Ovary (tissue), 3 donors: ENCODE measurements around the gene ALPP.

Experiments
- CTCF ChIP-seq, 3 donors: fragments of 450-650 bp in 2 of 3; fragments of 200-600 bp in 1 of 3; IDR thresholded peaks; one replicate each; pipeline versions ENCODE4 v1.5.1 to v1.8.0; 2016 to 2022; ENCODE audit warnings: antibody characterized with exemption in 3 of 3, mild to moderate bottlenecking in 1 of 3
- EP300 ChIP-seq: sonication (generic); formaldehyde crosslinking; IDR thresholded peaks from one replicate; pipeline ENCODE4 v1.6.1; 2017; ENCODE audit warnings: antibody characterized with exemption
- donor health status: DM: no; HTN: no; CAD: no.

GRCh38 chr2:232339121-232340081, 39.1 kb upstream of the ALPP start:
- TF ChIP-seq CTCF (IDR thresholded peaks at IDR 0.05), result no peak
- TF ChIP-seq EP300, result no peak
